Activated CD8-positive, alpha-beta T cell treated with anti-CD3 and anti-CD28 coated beads for 36 hours (primary cell): ENCODE measurements around the gene CRYZL1. TPM values are rescaled to one million over a fixed set of nuclear protein-coding genes. Genes with fewer than 3 reads are reported as not detected.
A peak's percentile ranks its signal among the peaks of the same experiment; 100 is the strongest.
"Not testable (repeated sequence)": the region's sequence is repeated elsewhere in the genome, so short reads cannot be mapped to it uniquely, and the experiment has no call there.

ENCODE experiments used
- ATAC-seq: fragments of 200-7000 bp; cut with Tn5 transposase; one replicate; pipeline ENCODE4 v1.10.0; 2021; ENCODE audit warnings: mild to moderate bottlenecking, moderate library complexity
- CTCF ChIA-PET: fragments of 350-600 bp; sonication (Branson Sonifier 250); formaldehyde crosslinking; loops from one replicate; lab custom pipeline; 2021; ENCODE audit warnings: antibody characterized with exemption; lab: Charles Lee
- POLR2A ChIA-PET: fragments of 350-600 bp; sonication (Branson Sonifier 250); formaldehyde crosslinking; loops from one replicate; lab custom pipeline; 2021; ENCODE audit warnings: antibody characterized with exemption; lab: Charles Lee
- DNase-seq: peaks from one replicate; pipeline ENCODE4 v3.0.0-alpha.2; 2020
- H3K27ac Mint-ChIP-seq: one replicate; pipeline ENCODE4 v1.8.0; 2021; ENCODE audit warnings: mild to moderate bottlenecking, mixed read lengths
- H3K27me3 Mint-ChIP-seq: one replicate; pipeline ENCODE4 v1.8.0; 2021; ENCODE audit warnings: mixed read lengths
- H3K36me3 Mint-ChIP-seq: one replicate; pipeline ENCODE4 v1.8.0; 2021; ENCODE audit warnings: low read depth, mixed read lengths
- H3K4me1 Mint-ChIP-seq: one replicate; pipeline ENCODE4 v1.8.0; 2021; ENCODE audit warnings: low read depth, mixed read lengths
- H3K4me3 Mint-ChIP-seq: one replicate; pipeline ENCODE4 v1.8.0; 2021; ENCODE audit warnings: mild to moderate bottlenecking, moderate library complexity, mixed read lengths
- H3K9me3 Mint-ChIP-seq: one replicate; pipeline ENCODE4 v1.8.0; 2021; ENCODE audit warnings: mixed read lengths
- CTCF ChIP-seq: fragments of 200-600 bp; IDR thresholded peaks from one replicate; pipeline ENCODE4 v1.8.0; 2022; ENCODE audit warnings: antibody characterized with exemption, mild to moderate bottlenecking
- intact Hi-C: fragments of 100-400 bp; cut with micrococcal nuclease; formaldehyde crosslinking; loops from one replicate; pipeline ENCODE4 v1.10.0; 2022
- total RNA-seq, 2 experiments: library from RNA; stranded (reverse); gene quantifications; one replicate each; pipeline ENCODE4 v1.2.3, GENCODE V29; 2021

Gene CRYZL1
- total RNA-seq, 2 experiments from 2014 or later: 30.1 to 33.2 TPM

- POLR2A ChIA-PET: interaction anchor here (1.3 kb wide), 1 partner anchor 9 kb away, joined by 3 read pairs; no protein-coding TSS in a partner anchor
Measured at GRCh38 chr21:33619726-33620125, 21.8 kb downstream of the CRYZL1 start.

DNA sequence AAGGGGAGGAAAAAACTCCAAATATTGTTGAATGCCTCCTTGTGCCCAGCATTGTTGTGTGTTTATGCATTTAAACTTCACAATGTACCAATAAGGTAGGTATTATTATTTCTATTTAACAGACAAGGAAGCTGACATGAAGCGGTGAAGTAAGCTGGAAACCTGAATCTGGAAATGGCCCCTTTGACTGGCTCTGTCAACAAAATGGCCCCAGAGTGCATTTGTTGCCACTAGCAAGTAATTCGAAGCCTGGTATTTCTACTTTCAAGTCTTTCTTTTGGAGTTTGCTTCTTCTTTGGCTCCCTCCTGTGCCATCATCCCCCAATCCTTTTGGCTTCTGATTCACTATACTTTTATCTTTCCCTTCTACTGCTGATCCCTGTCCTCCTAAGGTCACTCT lies 23.1 kb downstream of the CRYZL1 start:
- H3K36me3 Mint-ChIP-seq: peaks cover 6% of the 10 kb centered on the region
- H3K27me3 Mint-ChIP-seq: no peaks in the 10 kb centered on the region
- intact Hi-C loops: no loop called here
- ChIA-PET POLR2A (no interaction called here), CTCF (interaction anchor here (2.2 kb wide), 1 partner anchor 13 kb away, joined by 6 read pairs; no protein-coding TSS in a partner anchor)
- no peaks in the 10 kb centered on the region for H3K4me1 Mint-ChIP-seq
- no peak overlapping the region for H3K27ac Mint-ChIP-seq
- no peak overlapping the region for H3K4me3 Mint-ChIP-seq
- ATAC-seq: no peak
- no peak for TF ChIP-seq CTCF
- H3K9me3 Mint-ChIP-seq: no peaks in the 10 kb centered on the region
- no peak for DNase-seq

More at GRCh38 chr21:33619726-33620125, 21.8 kb downstream of the CRYZL1 start:
- Mint-ChIP-seq H3K4me3 (no peak overlapping the region), H3K27me3 (no peaks in the 10 kb centered on the region), H3K4me1 (no peaks in the 10 kb centered on the region), H3K9me3 (no peaks in the 10 kb centered on the region), H3K36me3 (peaks cover 6% of the 10 kb centered on the region), H3K27ac (no peak overlapping the region)
- ATAC-seq (no peak), DNase-seq (no peak)
- TF ChIP-seq CTCF: no peak
- CTCF ChIA-PET: interaction anchor here (0.7 kb wide), 1 partner anchor 14 kb away, joined by 3 read pairs; no protein-coding TSS in a partner anchor
- intact Hi-C loops: no loop called here

GRCh38 chr21:33617565-33617964 lies 24.0 kb downstream of the CRYZL1 start:
- H3K36me3 Mint-ChIP-seq, H3K4me1 Mint-ChIP-seq, intact Hi-C loops, H3K27ac Mint-ChIP-seq, H3K27me3 Mint-ChIP-seq, DNase-seq, H3K9me3 Mint-ChIP-seq, POLR2A ChIA-PET, H3K4me3 Mint-ChIP-seq, ATAC-seq: not testable (repeated sequence)
- CTCF ChIA-PET: interaction anchor here (1.0 to 2.2 kb wide), 2 partner anchors 12 to 19 kb away, joined by 3 to 6 read pairs; no protein-coding TSS in a partner anchor

- no peaks in the 10 kb centered on the region for H3K27me3 Mint-ChIP-seq
- peaks cover 7% of the 10 kb centered on the region for H3K36me3 Mint-ChIP-seq
- H3K9me3 Mint-ChIP-seq: no peaks in the 10 kb centered on the region
- ATAC-seq (no peak), DNase-seq (no peak)
- H3K4me1 Mint-ChIP-seq: no peaks in the 10 kb centered on the region
- POLR2A ChIA-PET: interaction anchor here (1.6 kb wide), 1 partner anchor 9 kb away, joined by 3 read pairs; no protein-coding TSS in a partner anchor
- TF ChIP-seq CTCF: no peak
- intact Hi-C loops: no loop called here
- H3K27ac Mint-ChIP-seq: no peak overlapping the region
- CTCF ChIA-PET: no interaction called here
- H3K4me3 Mint-ChIP-seq: no peak overlapping the region
Measured at GRCh38 chr21:33611006-33611744, 30.4 kb downstream of the CRYZL1 start.

DNA sequence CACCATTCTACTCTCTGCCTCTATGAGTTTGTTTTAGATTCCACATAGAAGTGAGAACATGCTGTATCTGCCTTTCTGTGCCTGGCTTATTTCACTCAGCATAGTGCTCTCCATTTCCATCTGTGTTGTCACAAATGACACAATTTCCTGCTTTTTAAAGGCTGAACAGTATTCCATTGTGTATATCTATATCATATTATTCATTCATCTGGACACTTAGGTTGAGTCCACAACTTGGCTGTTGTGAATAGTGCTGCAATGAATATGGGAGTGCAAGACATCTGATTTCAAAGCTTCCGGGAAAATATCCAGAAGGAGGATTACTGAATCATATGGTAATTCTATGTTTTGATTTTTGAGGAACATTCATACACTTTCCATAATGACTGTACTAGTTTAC lies 33.0 kb downstream of the CRYZL1 start:
- DNase-seq (no peak), ATAC-seq (no peak)
- intact Hi-C loops: no loop called here
- H3K27me3 Mint-ChIP-seq: no peaks in the 10 kb centered on the region
- no peak overlapping the region for H3K4me3 Mint-ChIP-seq
- peaks cover 4% of the 10 kb centered on the region for H3K36me3 Mint-ChIP-seq
- peaks cover 4% of the 10 kb centered on the region for H3K4me1 Mint-ChIP-seq
- POLR2A ChIA-PET: no interaction called here
- no peak for TF ChIP-seq CTCF
- no peaks in the 10 kb centered on the region for H3K9me3 Mint-ChIP-seq
- CTCF ChIA-PET: interaction anchor here (1.2 to 1.5 kb wide), 3 partner anchors 18 to 51 kb away, joined by 4 to 5 read pairs (median 5); partner anchors contain the start of gene DONSON
- H3K27ac Mint-ChIP-seq: peak overlapping the region; percentile 9
